Skeletal muscle tissue (tissue), 4 donors: ENCODE data around the gene COL23A1. TPM values are rescaled to one million over a fixed set of nuclear protein-coding genes. Genes with fewer than 3 reads are reported as not detected.
A peak's percentile ranks its signal among the peaks of the same experiment; 100 is the strongest.
"Not testable (repeated sequence)": the region's sequence is repeated elsewhere in the genome, so short reads cannot be mapped to it uniquely, and the experiment has no call there.

Source experiments
- H3K27ac ChIP-seq: one replicate; pipeline ENCODE4 v1.7.0; 2013; ENCODE audit warnings: mild to moderate bottlenecking, low read depth, low read length, inconsistent platforms
- H3K27me3 ChIP-seq, 3 donors: one replicate each; pipeline ENCODE4 v1.7.0; 2013; ENCODE audit warnings: low read length in 3 of 3; ENCODE audit not compliant: control insufficient read depth in 3 of 3, insufficient read depth in 3 of 3
- H3K36me3 ChIP-seq, 3 donors: one replicate each; pipeline ENCODE4 v1.7.0; 2013; ENCODE audit warnings: low read length in 3 of 3; ENCODE audit not compliant: control insufficient read depth in 3 of 3, insufficient read depth in 3 of 3
- H3K4me1 ChIP-seq, 3 donors: one replicate each; pipeline ENCODE4 v1.7.0; 2013; ENCODE audit warnings: low read length in 3 of 3, mild to moderate bottlenecking in 3 of 3; ENCODE audit not compliant: control insufficient read depth in 3 of 3, insufficient read depth in 3 of 3
- H3K4me3 ChIP-seq, 3 donors: one replicate each; pipeline ENCODE4 v1.7.0; 2013; ENCODE audit warnings: low read length in 3 of 3
- H3K9ac ChIP-seq, 3 donors: one replicate each; pipeline ENCODE4 v1.7.0; 2013; ENCODE audit warnings: low read length in 3 of 3, mild to moderate bottlenecking in 3 of 3, moderate library complexity in 2 of 3, low read depth in 1 of 3
- H3K9me3 ChIP-seq, 3 donors: one replicate each; pipeline ENCODE4 v1.7.0; 2013; ENCODE audit warnings: low read length in 3 of 3; ENCODE audit not compliant: control insufficient read depth in 3 of 3
- total RNA-seq: library from RNA; depleted of rRNA; stranded (reverse); fragments of >200 nt; gene quantifications from one replicate; pipeline ENCODE4 v1.2.3, GENCODE V29; 2014
- donor health status: Osteomylitis.

The COL23A1 gene
- total RNA-seq, 1 donor from 2014 or later: 0.52 TPM

- Histone ChIP-seq H3K36me3 (no peaks in the 10 kb centered on the region), H3K9ac (no peak overlapping the region), H3K4me1 (no peaks in the 10 kb centered on the region), H3K27me3 (peaks cover 8 to 18% (median 17%) of the 10 kb centered on the region in 3 donors), H3K27ac (no peak overlapping the region), H3K9me3 (no peaks in the 10 kb centered on the region), H3K4me3 (no peak overlapping the region)
These were observed 212.5 kb downstream of the COL23A1 start for GRCh38 chr5:178377583-178378270.

- Histone ChIP-seq H3K9me3 (no peaks in the 10 kb centered on the region), H3K4me3 (no peak overlapping the region), H3K36me3 (no peaks in the 10 kb centered on the region), H3K27me3 (peaks cover 8 to 23% (median 18%) of the 10 kb centered on the region in 3 donors), H3K27ac (no peak overlapping the region), H3K9ac (no peak overlapping the region), H3K4me1 (peaks cover under 1 to 3% (median under 1%) of the 10 kb centered on the region in 3 donors)
These were observed 213.1 kb downstream of the COL23A1 start for GRCh38 chr5:178376921-178377582.

- no peaks in the 10 kb centered on the region for H3K36me3 ChIP-seq
- H3K4me1 ChIP-seq: peaks cover 9 to 10% (median 10%) of the 10 kb centered on the region in 3 donors
- H3K27ac ChIP-seq: no peak overlapping the region
- no peak overlapping the region for H3K9ac ChIP-seq
- no peaks in the 10 kb centered on the region for H3K9me3 ChIP-seq
- peaks cover 8 to 24% (median 18%) of the 10 kb centered on the region in 3 donors for H3K27me3 ChIP-seq
- H3K4me3 ChIP-seq: no peak overlapping the region
These were observed 214.8 kb downstream of the COL23A1 start for GRCh38 chr5:178375348-178375747.

- H3K27me3 ChIP-seq: peaks cover 8 to 24% (median 18%) of the 10 kb centered on the region in 3 donors
- H3K4me3 ChIP-seq: no peak overlapping the region
- no peaks in the 10 kb centered on the region for H3K36me3 ChIP-seq
- no peak overlapping the region for H3K27ac ChIP-seq
- no peaks in the 10 kb centered on the region for H3K9me3 ChIP-seq
- H3K9ac ChIP-seq: no peak overlapping the region
- H3K4me1 ChIP-seq: peaks cover 9 to 10% (median 10%) of the 10 kb centered on the region in 3 donors
These were observed 216.5 kb downstream of the COL23A1 start for GRCh38 chr5:178373711-178374110.

- peaks cover 8 to 28% (median 25%) of the 10 kb centered on the region in 3 donors for H3K27me3 ChIP-seq
- H3K36me3 ChIP-seq: no peaks in the 10 kb centered on the region
- no peaks in the 10 kb centered on the region for H3K9me3 ChIP-seq
- peak overlapping the region in 1 of 3 donors; percentile 16 for H3K9ac ChIP-seq
- peaks cover 9 to 10% (median 10%) of the 10 kb centered on the region in 3 donors for H3K4me1 ChIP-seq
- H3K27ac ChIP-seq: no peak overlapping the region
- H3K4me3 ChIP-seq: no peak overlapping the region
These were observed 218.0 kb downstream of the COL23A1 start for GRCh38 chr5:178372142-178372571.

- Histone ChIP-seq H3K27me3 (peaks cover 8 to 28% (median 25%) of the 10 kb centered on the region in 3 donors), H3K27ac (no peak overlapping the region), H3K4me3 (no peak overlapping the region), H3K9ac (no peak overlapping the region), H3K4me1 (peaks cover 9 to 10% (median 10%) of the 10 kb centered on the region in 3 donors), H3K36me3 (no peaks in the 10 kb centered on the region), H3K9me3 (no peaks in the 10 kb centered on the region)
These were observed 218.7 kb downstream of the COL23A1 start for GRCh38 chr5:178371362-178372111.

GRCh38 chr5:178370102-178370501 is 220.1 kb downstream of the COL23A1 start:
- Histone ChIP-seq H3K4me3 (no peak overlapping the region), H3K9ac (no peak overlapping the region)

GRCh38 chr5:178369469-178369868 is 220.7 kb downstream of the COL23A1 start:
- H3K27me3 ChIP-seq: peaks cover 8 to 38% (median 23%) of the 10 kb centered on the region in 3 donors

More at GRCh38 chr5:178370102-178370501, 220.1 kb downstream of the COL23A1 start:
- Histone ChIP-seq H3K9me3 (no peaks in the 10 kb centered on the region), H3K4me1 (peaks cover 9 to 10% (median 10%) of the 10 kb centered on the region in 3 donors), H3K27ac (no peak overlapping the region), H3K36me3 (no peaks in the 10 kb centered on the region), H3K27me3 (peaks cover 8 to 37% (median 25%) of the 10 kb centered on the region in 3 donors)

GRCh38 chr5:178368716-178369300 is 221.4 kb downstream of the COL23A1 start:
- Histone ChIP-seq H3K36me3 (no peaks in the 10 kb centered on the region), H3K4me1 (peaks cover 9 to 12% (median 10%) of the 10 kb centered on the region in 3 donors), H3K27me3 (peaks cover 2 to 37% (median 16%) of the 10 kb centered on the region in 3 donors), H3K4me3 (no peak overlapping the region), H3K9ac (no peak overlapping the region), H3K9me3 (no peaks in the 10 kb centered on the region), H3K27ac (no peak overlapping the region)

More at GRCh38 chr5:178369469-178369868, 220.7 kb downstream of the COL23A1 start:
- H3K9me3 ChIP-seq, H3K4me3 ChIP-seq, H3K9ac ChIP-seq, H3K36me3 ChIP-seq, H3K27ac ChIP-seq: not testable (repeated sequence)
- peaks cover 9 to 10% (median 10%) of the 10 kb centered on the region in 3 donors for H3K4me1 ChIP-seq
